DOHH2 (cell line): ENCODE measurements around the gene FKTN.

ENCODE experiments used
- H3F3A ChIP-seq: fragments of 200-600 bp; sonication (generic), shearing (Covaris generic); 2 replicates; pipeline ENCODE4 v1.6.0; 2016; ENCODE audit warnings: antibody characterized with exemption, mild to moderate bottlenecking; ENCODE audit not compliant: control insufficient read depth, insufficient read depth
- H3K27ac ChIP-seq: fragments of 200-600 bp; sonication (generic); 2 replicates; pipeline ENCODE4 v1.5.1; 2014; ENCODE audit warnings: low read depth, mild to moderate bottlenecking, low read length, moderate library complexity
- H3K27me3 ChIP-seq: fragments of 200-600 bp; sonication (generic); 2 replicates; pipeline ENCODE4 v1.6.1; 2014; ENCODE audit warnings: mild to moderate bottlenecking, low read length, mixed read lengths; ENCODE audit not compliant: control insufficient read depth
- H3K36me3 ChIP-seq: fragments of 200-600 bp; sonication (generic); 2 replicates; pipeline ENCODE4 v1.6.1; 2014; ENCODE audit warnings: mild to moderate bottlenecking, low read length, moderate library complexity, mixed read lengths; ENCODE audit not compliant: control insufficient read depth
- H3K4me1 ChIP-seq: fragments of 200-600 bp; sonication (generic); 2 replicates; pipeline ENCODE4 v1.6.1; 2014; ENCODE audit warnings: mild to moderate bottlenecking, low read length, mixed read lengths; ENCODE audit not compliant: control insufficient read depth
- H3K4me2 ChIP-seq: fragments of 200-600 bp; sonication (generic); 2 replicates; pipeline ENCODE4 v1.6.0; 2014; ENCODE audit warnings: mild to moderate bottlenecking, low read length, moderate library complexity
- H3K4me3 ChIP-seq: fragments of 200-600 bp; sonication (generic); 2 replicates; pipeline ENCODE4 v1.5.1; 2014; ENCODE audit warnings: mild to moderate bottlenecking, low read length, mixed read lengths
- H3K79me2 ChIP-seq: fragments of 200-600 bp; sonication (generic); 2 replicates; pipeline ENCODE4 v1.6.1; 2014; ENCODE audit warnings: mild to moderate bottlenecking, low read length, mixed read lengths; ENCODE audit not compliant: control insufficient read depth
- H3K9me2 ChIP-seq: fragments of 200-600 bp; sonication (generic); replicated peaks from 2 replicates; pipeline ENCODE4 v1.6.1; 2014; ENCODE audit warnings: mild to moderate bottlenecking, low read length, mixed read lengths; ENCODE audit not compliant: control insufficient read depth
- H3K9me3 ChIP-seq: fragments of 200-600 bp; sonication (generic); 2 replicates; pipeline ENCODE4 v1.6.1; 2014; ENCODE audit warnings: antibody characterized with exemption, low read length, mixed read lengths; ENCODE audit not compliant: control insufficient read depth, insufficient read depth
- H4K20me1 ChIP-seq: fragments of 200-600 bp; sonication (generic); 2 replicates; pipeline ENCODE4 v1.6.0; 2014; ENCODE audit warnings: low read depth, mild to moderate bottlenecking, antibody characterized with exemption, low read length, moderate library complexity; ENCODE audit not compliant: control insufficient read depth, insufficient read depth
- CTCF ChIP-seq: fragments of 200-600 bp; sonication (generic); IDR thresholded peaks from one replicate; pipeline ENCODE4 v1.5.1; 2014; ENCODE audit warnings: antibody characterized with exemption, mild to moderate bottlenecking, low read depth, low read length; ENCODE audit not compliant: poor library complexity, severe bottlenecking
- EZH2phosphoT487 ChIP-seq: fragments of 200-600 bp; sonication (generic); IDR thresholded peaks from 2 replicates; pipeline ENCODE4 v1.6.1; 2017; ENCODE audit warnings: borderline replicate concordance, mild to moderate bottlenecking, antibody characterized with exemption, low read length, moderate library complexity, mixed read lengths

FKTN gene

GRCh38 chr9:105656131-105656921 lies 98.4 kb downstream of the FKTN start:
- TF ChIP-seq CTCF: no peak
- peak; percentile 80; the same call in 1 of the 2 replicates for TF ChIP-seq EZH2phosphoT487
- Histone ChIP-seq H3K27me3 (peaks cover 18% of the 10 kb centered on the region), H3F3A (no peaks in the 10 kb centered on the region), H3K79me2 (no peaks in the 10 kb centered on the region), H3K4me1 (peaks cover 14% of the 10 kb centered on the region), H3K4me2 (peak overlapping the region; percentile 56), H4K20me1 (no peaks in the 10 kb centered on the region), H3K9me2 (no peaks in the 10 kb centered on the region), H3K27ac (no peak overlapping the region), H3K36me3 (no peaks in the 10 kb centered on the region), H3K9me3 (no peaks in the 10 kb centered on the region), H3K4me3 (peak overlapping the region; percentile 60)

- Histone ChIP-seq H3K79me2 (no peaks in the 10 kb centered on the region), H3F3A (no peaks in the 10 kb centered on the region)
- no peak for TF ChIP-seq EZH2phosphoT487
- TF ChIP-seq CTCF: no peak
These were observed 100.4 kb downstream of the FKTN start for GRCh38 chr9:105658351-105658750.

GRCh38 chr9:105661011-105661410 lies 103.1 kb downstream of the FKTN start:
- H3K79me2 ChIP-seq: no peaks in the 10 kb centered on the region
- no peaks in the 10 kb centered on the region for H4K20me1 ChIP-seq
- H3K9me2 ChIP-seq: no peaks in the 10 kb centered on the region
- no peaks in the 10 kb centered on the region for H3K36me3 ChIP-seq
- H3K4me2 ChIP-seq: peak overlapping the region; percentile 53; the same call in 1 of the 2 replicates
- TF ChIP-seq EZH2phosphoT487: no peak
- TF ChIP-seq CTCF: no peak
- peaks cover 28% of the 10 kb centered on the region for H3K4me1 ChIP-seq
- H3K27ac ChIP-seq: no peak overlapping the region
- H3K9me3 ChIP-seq: no peaks in the 10 kb centered on the region
- no peaks in the 10 kb centered on the region for H3F3A ChIP-seq
- H3K4me3 ChIP-seq: no peak overlapping the region
- peaks cover 12% of the 10 kb centered on the region for H3K27me3 ChIP-seq

More at GRCh38 chr9:105658351-105658750, 100.4 kb downstream of the FKTN start:
- peaks cover 18% of the 10 kb centered on the region for H3K27me3 ChIP-seq
- no peak overlapping the region for H3K27ac ChIP-seq
- peaks cover 28% of the 10 kb centered on the region for H3K4me1 ChIP-seq
- no peaks in the 10 kb centered on the region for H3K36me3 ChIP-seq
- no peaks in the 10 kb centered on the region for H4K20me1 ChIP-seq
- no peak overlapping the region for H3K4me2 ChIP-seq
- no peaks in the 10 kb centered on the region for H3K9me2 ChIP-seq
- no peaks in the 10 kb centered on the region for H3K9me3 ChIP-seq
- no peak overlapping the region for H3K4me3 ChIP-seq
